ENCODE data around the gene FOXR1.
"Not testable (repeated sequence)": the region's sequence is repeated elsewhere in the genome, so short reads cannot be mapped to it uniquely, and the experiment has no call there.

FOXR1 gene

DNA sequence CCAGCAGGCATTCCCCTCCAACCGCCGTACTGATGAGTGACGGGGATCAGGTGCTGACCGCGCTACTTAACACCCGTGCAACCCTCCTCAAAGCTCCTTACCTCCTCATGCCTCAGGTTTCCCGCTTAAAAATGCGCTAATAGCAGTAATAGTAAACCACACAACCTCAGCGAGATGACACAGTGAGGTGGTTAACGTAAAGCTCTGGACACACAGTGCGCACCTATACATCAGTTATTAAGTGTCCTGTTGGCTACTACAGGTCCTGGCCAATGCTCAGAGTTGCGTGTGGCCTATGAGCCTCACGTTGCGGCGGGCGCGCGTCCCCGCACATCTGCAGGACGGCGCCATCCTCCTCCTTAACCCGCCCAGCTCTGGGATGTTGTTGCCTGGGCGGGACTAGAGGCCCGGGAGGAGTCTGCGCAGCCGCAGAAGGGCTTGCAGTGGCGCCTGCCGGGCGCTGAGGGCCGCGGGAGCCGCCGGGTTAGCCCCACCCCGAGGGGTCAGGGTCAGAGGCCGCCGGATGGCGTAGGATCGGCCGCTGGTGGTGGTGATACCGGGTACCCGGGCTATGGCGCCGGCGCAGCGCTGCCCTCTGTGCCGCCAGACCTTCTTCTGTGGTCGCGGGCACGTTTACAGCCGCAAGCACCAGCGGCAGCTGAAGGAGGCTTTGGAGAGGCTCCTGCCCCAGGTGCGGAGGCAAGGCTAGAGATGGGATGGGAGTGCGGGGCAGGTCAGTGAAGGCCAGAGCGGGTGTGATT lies 26.2 kb downstream of the FOXR1 start, which contains the start of gene CENATAC:
CENATAC (plus strand) TSS at position 512 of the 761 bp plus-strand sequence; CDS start at position 572, 60 bp downstream.
- peak; percentile 97 for DNase-seq (ENCODE audit: low spot score)

DNA sequence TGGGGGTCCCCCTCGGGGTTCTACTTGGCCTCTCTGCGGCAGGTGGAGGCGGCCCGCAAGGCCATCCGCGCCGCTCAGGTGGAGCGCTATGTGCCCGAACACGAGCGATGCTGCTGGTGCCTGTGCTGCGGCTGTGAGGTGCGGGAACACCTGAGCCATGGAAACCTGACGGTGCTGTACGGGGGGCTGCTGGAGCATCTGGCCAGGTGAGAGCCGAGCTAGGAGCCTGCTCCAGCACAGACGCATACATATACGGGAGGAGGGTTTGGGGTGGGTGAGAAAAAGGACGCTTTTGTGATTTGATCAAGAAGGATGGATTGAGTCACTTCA lies 26.8 kb downstream of the FOXR1 start:
- no peak for DNase-seq (ENCODE audit: low spot score)

DNA sequence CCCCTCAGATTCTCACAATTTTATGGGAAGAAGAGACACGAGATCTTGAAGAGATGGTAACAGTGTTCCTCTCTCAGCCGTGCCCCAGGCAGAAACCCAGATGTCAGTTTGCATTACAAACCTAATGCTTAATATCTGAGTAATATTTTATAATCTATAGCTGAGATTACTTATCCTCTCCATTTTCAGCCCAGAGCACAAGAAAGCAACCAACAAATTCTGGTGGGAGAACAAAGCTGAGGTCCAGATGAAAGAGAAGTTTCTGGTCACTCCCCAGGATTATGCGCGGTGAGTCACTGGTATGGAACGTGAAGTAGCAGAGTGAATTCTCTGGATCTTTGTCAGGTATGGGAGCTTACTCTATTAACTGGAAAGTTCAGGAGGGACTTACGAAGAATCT lies 27.3 kb downstream of the FOXR1 start:
- DNase-seq (ENCODE audit: low spot score): no peak

DNA sequence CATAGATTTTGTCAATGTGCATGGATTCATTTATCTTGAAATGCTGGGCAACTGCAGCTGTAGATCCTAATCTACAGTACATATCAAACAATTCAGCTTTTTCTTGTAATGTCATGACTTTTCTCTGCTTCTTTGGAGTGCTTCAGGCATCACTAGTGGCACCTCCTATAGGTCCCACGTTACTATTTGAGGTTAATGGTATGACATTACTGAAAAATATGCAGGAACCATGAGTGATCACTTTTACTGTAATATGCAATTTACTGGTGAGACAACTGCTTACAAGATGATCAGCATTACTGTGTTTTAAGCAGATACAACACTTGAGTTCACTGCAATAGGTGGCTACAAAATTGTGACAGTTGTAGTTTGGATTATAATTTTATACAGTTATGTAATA lies 29.3 kb downstream of the FOXR1 start:
- no peak for DNase-seq (ENCODE audit: low spot score)

DNA sequence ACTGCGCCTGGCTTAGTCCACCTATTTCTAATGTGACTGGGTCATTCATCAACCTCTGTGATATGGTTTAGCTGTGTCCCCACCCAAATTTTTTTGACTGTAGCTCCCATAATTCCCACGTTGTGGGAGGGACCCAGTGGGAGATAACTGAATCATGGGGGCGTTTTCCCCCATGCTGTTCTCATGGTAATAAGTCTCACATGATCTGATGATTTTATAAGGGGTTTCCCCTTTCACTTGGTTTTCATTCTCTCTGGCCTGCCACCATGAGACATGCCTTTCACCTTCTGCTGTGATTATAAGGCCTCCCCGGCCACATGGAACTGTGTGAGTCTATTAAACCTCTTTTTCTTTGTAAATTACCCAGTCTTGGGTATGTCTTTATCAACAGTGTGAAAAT lies 35.1 kb downstream of the FOXR1 start:
- DNase-seq (ENCODE audit: low spot score): no peak

DNA sequence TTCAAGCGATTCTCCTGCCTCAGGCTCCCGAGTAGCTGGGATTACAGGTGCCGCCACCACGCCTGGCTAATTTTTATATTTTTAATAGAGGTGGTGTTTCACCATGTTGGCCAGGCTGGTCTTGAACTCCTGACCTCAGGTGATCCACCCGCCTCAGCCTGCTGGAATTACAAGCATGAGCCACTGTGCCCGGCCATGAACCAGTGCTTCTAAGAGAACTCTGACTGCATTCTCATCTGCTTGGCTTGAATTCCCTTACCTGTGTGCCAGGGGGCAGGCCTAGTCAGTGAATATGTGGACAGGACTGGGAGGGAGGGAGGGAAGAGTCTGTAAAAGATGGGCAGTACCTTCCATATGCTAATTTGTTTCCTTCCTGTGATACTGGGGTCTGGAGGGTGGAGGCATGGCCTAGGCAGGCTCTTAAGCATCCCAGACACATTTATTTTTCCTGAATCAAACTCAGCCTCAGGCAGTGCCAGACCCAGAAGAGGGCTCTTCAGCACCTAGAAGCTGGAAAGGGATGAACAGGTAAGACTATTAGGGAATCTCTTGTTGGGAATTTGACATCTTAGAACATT lies 40.0 kb downstream of the FOXR1 start:
- DNase-seq (ENCODE audit: low spot score): no peak

DNA sequence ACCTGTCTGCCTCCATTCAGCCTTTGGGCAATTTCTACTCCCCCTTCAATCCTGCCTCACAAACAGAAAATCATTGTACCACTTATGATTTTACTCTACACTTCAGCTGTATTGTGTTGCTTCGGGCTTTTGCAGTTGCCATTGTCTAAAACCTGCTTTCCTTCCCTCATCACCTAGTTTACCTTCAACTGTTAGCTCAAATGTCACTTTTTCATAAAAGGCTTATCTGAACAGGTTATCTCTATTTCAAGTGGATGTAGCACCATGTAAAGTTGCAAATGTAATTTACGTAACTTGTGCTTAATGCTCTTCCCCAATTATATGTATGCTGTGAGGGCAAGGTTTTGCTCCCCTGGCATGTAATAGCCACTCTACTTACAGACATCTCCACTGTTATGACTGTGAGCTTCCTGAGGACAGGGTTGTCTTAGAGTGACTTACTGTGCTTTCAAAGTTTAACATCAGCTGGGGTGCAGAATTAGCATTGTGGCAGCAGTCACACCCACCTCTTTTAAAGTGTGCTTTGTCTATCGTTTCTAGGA lies 41.1 kb downstream of the FOXR1 start:
- DNase-seq (ENCODE audit: low spot score): no peak

DNA sequence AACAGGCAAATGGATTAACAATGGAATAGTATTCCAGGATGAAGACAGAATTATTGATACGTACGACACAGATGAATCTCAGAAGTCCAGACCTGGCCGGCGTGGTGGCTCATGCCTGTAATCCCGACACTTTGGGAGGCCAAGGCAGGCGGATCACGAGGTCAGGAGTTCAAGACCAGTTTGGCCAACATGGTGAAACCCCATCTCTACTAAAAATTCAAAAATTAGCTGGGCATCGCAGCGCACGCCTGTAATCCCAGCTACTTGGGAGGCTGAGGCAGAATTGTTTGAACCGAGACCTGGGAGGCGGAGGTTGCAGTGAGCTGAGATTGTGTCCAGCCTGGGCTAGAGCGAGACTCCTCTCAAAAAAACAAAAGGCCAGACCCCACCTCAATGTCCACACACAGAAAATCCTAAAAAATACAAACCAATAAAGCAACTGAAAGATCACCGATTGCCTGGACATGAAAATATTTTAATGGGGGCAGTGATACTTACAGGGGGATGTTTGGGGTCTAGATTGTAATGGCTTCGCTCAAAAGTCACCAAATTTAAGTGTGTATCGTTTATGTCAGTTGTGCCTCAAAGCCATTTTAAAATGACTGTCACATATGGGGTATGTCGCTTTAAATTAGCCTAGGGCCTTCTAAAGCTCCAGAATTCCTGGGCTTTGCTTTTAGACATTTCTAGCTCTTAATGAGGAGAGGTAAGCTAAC lies 42.8 kb downstream of the FOXR1 start:
- DNase-seq (ENCODE audit: low spot score): no peak

DNA sequence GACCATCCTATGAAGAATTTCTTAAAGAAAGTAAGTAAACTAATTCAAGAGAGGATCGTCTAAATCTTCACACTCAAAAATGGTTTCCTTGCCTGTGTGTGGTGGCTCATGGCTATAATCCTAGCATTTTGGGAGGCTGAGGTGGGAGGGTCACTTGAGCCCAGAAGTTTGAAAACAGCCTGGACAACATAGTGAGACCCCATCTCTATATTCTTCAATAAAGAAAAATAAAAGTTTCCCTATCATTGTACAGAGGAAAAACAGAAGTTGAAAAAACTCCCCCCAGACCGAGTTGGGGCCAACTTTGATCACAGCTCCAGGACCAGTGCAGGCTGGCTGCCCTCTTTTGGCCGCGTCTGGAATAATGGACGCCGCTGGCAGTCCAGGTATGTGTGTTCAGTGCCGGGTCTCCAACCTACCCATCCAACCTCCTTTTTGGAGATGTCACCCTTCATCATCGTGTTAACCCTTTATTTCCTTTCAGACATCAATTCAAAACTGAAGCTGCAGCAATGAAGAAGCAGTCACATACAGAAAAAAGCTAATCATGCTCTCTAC lies 43.6 kb downstream of the FOXR1 start:
- no peak for DNase-seq (ENCODE audit: low spot score)

DNA sequence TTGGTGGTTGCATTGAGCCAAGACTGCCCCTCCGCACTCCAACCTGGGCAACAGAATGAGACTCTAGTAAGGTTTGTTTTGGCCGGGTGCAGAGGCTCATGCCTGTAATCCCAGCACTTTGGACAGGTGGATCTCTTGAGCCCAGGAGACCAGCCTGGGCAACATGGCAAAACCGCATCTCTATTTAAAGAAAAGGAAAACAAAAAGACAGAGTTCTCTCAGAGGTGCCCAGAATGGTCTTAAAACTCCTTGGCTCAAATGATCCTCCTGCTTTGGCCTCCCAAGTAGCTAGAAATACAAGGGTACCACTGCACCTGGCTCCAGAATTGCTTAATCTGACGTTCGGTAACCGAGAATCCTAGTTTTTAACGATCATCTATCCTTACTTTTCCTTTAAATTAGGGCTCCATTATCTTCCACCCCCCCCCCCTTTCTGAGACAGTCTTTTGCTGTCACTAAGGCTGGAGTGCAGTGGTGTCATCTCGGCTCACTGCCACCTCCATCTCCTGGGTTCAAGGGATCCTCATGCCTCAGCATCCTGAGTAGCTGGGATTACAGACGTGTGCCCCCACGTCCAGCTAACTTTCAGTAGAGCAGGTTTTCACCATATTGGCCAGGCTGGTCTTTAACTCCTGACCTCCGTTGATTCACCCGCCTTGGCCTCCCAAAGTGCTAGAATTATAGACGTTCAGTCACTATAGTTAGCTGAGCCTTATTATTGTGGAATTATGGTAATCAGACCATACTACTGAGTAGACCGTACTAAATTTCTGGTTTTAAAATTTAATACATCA lies 44.9 kb downstream of the FOXR1 start:
- no peak for DNase-seq (ENCODE audit: low spot score)

DNA sequence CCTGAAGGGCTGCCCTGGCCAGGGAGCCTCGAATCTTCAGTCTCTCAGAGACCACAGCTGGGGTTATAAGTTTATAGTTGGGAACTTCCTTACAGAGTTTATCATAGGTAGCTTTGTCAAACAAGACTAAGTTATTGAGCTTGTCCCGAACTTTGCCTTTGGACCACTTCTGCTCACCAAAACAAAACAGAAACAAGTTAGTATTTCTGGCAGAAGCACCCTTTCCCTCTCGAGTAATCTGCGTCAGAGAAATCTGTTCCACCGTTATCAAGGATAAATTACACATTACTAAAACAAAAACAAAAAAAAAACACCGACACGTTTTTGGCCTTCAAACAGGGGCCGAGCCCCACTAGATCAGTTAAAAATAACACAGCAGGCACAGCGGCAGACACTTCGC lies 45.8 kb downstream of the FOXR1 start:
- not testable (repeated sequence) for DNase-seq (ENCODE audit: low spot score)

DNA sequence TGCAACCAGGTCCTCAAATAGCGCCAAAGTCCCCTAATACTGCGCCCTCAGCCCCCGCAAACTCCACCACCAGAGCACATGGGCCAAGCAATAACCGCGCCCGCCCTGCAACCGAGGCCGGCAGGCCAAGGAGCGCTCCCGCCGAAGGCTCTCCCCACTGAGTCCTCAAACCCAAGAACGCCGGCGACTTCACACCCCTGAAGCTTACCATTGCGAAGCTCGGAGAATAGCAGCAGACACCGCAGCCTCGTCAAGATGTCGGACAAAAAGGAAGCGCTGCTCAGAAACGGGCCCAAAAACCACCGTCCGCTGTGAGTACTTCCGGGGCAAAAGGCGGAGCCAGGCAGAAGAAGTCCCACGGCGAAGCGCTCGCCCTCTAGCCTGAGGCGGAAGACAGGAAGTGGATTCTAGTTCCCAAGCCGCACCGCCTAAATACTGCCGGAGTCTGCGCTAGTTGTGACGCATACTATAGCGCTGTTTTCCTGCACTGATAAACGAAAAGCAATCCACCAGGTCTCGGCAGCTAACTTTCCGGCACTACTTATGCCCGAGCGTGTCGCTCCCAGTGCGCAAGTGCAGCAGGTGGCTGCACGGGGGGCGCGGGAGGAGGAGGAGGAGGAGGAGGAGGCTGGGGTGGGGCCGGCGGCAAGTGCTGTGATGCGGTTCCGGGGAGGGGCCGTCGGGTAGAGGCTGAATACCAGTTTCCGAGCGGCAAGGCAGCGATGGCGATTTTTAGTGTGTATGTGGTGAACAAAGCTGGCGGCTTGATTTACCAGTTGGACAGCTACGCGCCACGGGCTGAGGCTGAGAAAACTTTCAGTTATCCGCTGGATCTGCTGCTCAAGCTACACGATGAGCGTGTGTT lies 46.7 kb downstream of the FOXR1 start, which contains the start of the genes RPS25 and TRAPPC4:
RPS25 (minus strand) TSS at position 270 of the 865 bp plus-strand sequence; CDS start at position 211, 59 bp downstream.
TRAPPC4 (plus strand) TSS at position 693 of the 865 bp plus-strand sequence; CDS start at position 723, 30 bp downstream.
- DNase-seq (ENCODE audit: low spot score): peak; percentile 96

DNA sequence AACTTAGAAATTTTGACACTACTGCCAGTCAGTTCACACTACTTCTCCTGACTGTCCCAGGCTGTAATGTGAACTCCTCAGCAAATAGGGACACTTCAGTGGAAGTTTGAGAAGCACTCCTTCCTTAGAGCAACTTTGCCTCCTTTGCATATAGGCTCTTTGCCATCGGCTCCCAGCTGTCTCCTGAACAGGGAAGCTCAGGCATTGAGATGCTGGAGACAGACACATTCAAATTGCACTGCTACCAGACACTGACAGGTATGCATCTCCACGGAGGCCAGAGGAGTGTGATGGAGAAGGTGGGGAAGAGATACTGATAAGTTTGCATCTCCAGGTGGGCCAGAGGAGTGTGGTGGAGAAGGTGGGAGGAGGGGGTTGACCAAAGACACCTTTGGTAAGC lies 48.4 kb downstream of the FOXR1 start:
- no peak for DNase-seq (ENCODE audit: low spot score)

DNA sequence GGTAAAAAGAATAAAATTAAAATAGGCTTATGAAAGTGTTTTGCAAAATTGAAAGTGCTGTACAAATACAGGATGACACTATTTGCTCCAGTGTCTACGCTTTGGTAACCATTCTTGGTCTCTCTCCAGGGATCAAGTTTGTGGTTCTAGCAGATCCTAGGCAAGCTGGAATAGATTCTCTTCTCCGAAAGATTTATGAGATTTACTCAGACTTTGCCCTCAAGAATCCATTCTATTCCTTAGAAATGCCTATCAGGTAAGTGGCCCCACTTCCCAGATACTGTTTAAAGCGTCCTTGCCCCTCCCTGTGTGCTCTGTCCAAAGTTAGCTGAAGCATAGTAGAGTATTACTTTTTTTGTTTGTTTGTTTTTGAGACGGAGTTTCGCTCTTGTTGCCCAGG lies 50.1 kb downstream of the FOXR1 start:
- DNase-seq (ENCODE audit: low spot score): no peak

DNA sequence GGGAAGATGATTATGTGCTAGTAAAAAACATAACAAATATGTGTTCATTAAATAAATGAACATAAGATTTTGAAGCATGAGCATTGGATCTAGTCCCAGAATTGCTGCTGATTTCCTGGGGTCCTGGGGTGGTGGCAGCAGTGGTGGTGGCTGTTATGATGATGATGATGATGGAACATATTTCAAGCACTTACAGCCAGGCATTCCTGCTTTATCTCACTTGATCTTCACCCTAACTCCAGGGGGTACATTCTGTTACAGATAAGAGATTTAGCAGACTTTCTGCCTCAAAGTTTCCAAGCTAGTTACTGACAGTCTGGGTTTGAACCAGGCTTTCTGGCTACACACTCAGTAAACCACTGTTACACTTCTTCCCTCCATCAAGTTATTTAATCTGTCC lies 52.2 kb downstream of the FOXR1 start:
- DNase-seq (ENCODE audit: low spot score): no peak

DNA sequence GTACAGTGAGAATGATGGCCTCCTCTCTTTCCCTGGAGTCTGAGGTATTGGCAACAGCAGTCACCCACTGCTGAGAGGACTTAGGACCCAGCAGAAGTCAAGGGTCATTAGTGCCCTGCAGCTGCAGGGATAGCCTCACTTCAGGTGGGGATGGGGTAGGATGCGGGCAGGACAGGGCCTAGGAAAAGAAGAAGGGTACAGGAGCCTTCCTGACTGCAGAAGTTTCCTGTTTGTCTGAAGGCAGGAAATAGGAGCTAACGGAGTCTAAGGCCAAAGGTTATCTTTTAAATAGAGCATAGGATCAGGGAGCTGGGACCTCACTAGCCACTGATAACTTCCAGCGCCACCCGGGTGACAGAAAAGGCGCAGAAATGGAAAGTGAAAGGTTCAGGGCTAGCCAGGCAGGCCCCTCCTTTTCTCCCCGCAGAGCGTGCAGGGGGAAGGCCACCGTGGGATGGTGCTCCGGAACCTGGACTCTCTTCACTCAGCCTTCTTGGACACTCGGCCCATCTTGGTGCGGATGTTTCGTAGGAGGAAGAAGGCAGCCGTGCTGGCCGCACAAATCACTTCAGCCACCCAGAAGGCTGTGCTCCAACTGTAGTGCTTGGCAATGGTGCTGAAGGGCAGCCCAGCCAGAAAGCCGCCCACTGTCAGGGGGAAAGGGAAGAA lies 53.0 kb downstream of the FOXR1 start:
- no peak for DNase-seq (ENCODE audit: low spot score)

DNA sequence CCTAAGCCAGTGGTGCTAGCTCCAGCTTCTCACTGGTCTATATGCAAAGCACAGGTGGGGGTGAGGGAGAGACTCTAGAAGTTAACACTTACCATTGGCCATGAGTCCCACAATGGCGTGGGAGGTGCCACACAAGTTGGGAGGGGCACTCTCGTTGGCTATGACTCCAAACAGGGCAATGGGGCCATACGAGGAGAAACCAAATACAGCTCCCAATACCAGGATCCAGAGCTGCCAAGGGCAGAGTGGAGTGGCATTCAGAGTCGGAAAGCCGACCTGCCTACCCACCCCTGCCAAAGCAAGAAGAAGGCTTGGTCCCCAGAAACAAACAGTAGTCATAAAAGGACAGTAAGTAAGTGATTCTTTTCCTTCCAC lies 53.5 kb downstream of the FOXR1 start:
- no peak for DNase-seq (ENCODE audit: low spot score)

DNA sequence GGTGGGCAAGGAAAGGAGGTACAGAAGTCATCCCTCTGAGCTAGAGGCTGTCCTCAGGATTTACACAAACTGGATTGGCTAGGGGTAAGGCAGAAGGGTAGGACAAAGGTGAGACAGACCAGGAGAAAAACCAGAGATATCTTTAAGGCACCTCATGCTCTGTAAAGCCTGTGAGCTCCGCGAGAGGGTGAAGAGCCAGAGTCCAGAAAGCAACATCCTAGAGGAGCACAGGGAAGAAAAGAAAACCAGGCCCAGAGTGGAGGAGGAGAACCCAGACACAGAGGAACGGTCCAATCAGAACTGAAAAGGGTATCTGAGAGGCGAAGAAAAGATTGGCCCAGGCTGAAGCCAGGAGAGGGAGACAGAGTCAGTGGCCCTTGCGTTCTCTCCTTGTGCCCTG lies 54.0 kb downstream of the FOXR1 start:
- DNase-seq (ENCODE audit: low spot score): no peak

DNA sequence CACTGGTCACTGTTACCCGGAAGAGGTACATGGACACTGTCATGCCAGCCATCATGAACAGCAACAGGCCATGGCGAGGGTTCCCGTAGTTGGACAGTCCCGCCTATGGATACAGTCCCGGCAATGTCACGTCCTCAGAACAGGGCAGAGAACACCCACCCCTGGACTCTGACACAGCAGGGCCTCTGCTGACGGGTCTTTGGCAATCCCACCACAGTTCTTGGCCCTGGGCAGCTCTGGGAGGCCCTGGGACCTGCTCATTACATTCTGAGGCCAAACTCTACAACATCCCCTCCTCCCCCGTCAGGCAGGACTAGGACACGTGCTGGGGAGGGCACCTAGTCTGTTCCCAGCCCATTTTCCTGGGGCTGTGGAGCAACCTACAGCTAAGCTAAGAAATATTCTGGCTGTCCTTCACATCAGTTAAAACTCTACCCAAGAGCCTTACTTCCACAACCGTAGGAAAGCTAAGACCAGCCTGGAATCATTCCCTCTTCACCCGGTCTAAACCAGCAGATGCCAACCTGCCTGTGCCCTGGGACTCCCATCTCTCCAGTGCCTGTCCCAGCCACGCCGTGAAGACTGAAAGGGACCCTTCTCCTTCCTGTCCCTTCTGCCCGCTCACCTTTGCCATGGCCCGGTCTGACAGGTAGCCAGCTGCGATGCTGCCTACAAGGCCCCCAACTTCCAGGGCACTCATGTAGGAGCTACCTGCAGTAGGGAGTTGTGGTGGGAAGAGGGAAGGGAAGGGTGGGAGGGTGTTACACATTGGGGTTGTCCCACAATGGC lies 54.6 kb downstream of the FOXR1 start:
- DNase-seq (ENCODE audit: low spot score): no peak
